Heart right ventricle (tissue), 16 donors: ENCODE data around the gene AGPAT1. TPM values are rescaled to one million over a fixed set of nuclear protein-coding genes. Genes with fewer than 3 reads are reported as not detected.
A peak's percentile ranks its signal among the peaks of the same experiment; 100 is the strongest.

Source experiments
- ATAC-seq, 8 donors: fragments of 200-7000 bp; cut with Tn5 transposase; one replicate each; pipeline ENCODE4 v1.9.1; 2020; ENCODE audit warnings: mild to moderate bottlenecking in 8 of 8, moderate library complexity in 8 of 8, moderate number of reproducible peaks in 1 of 8
- DNase-seq, 2 donors: peaks; one replicate each; pipeline ENCODE4 v3.0.0-alpha.2; 2020
- H3K27ac ChIP-seq, 10 donors: fragments of 200-600 bp; sonication (generic) in 2 of 10; one replicate each; pipeline versions ENCODE4 v1.5.0 to v1.8.0; 2020 to 2022; ENCODE audit warnings: mild to moderate bottlenecking in 3 of 10
- H3K27me3 ChIP-seq, 7 donors: fragments of 200-600 bp; one replicate each; pipeline ENCODE4 v1.8.0; 2021 to 2022; ENCODE audit warnings: mild to moderate bottlenecking in 2 of 7
- H3K36me3 ChIP-seq, 9 donors: fragments of 200-600 bp; sonication (generic) in 1 of 9; one replicate each; pipeline versions ENCODE4 v1.5.0 to v1.8.0; 2020 to 2022; ENCODE audit warnings: mild to moderate bottlenecking in 2 of 9
- H3K4me1 ChIP-seq, 9 donors: fragments of 200-600 bp; sonication (generic) in 1 of 9; one replicate each; pipeline versions ENCODE4 v1.5.0 to v1.8.0; 2020 to 2022; ENCODE audit warnings: mild to moderate bottlenecking in 4 of 9
- H3K4me3 ChIP-seq, 10 donors: fragments of 200-600 bp; sonication (generic) in 2 of 10; one replicate each; pipeline versions ENCODE4 v1.5.0 to v1.8.0; 2020 to 2022; ENCODE audit warnings: mild to moderate bottlenecking in 7 of 10, moderate library complexity in 2 of 10
- H3K9me3 ChIP-seq, 11 donors: fragments of 200-600 bp in 10 of 11; sonication (generic) in 2 of 11; one replicate each; pipeline versions ENCODE4 v1.5.0 to v1.8.0; 2013 to 2022; ENCODE audit warnings: mild to moderate bottlenecking in 2 of 11, control low read depth in 1 of 11, moderate library complexity in 1 of 11
- WGBS, 2 donors: extraction: QIAGEN DNeasy Blood & Tissue Kit; methylation state at CpG; one replicate each; pipeline ENCODE4 v1.1.7; 2013; ENCODE audit warnings: inconsistent platforms in 1 of 2; 5-methylcytosine and 5-hydroxymethylcytosine counted together
- intact Hi-C, 10 donors: fragments of 100-400 bp; cut with DNase I; formaldehyde crosslinking; loops; one replicate each; pipeline versions ENCODE4 v1.11.1 to v1.14.2; 2022
- polyA plus RNA-seq, 2 donors: library from polyadenylated mRNA; stranded (reverse); fragments of 200-250 nt; gene quantifications; one replicate each; pipeline ENCODE4 v1.2.3, GENCODE V29; 2013
- total RNA-seq, 10 donors: library from RNA; stranded (reverse); fragmentation: NEBNext Ultra II Directional in 3 of 10; extraction: Animal tissue kit (Norgen Biotek cat#: 25700) in 3 of 10; gene quantifications; one replicate each; pipeline versions ENCODE4 v1.2.1 to v1.2.4, GENCODE V29; 2021 to 2023
- TF ChIP-seq, protein P1 (sequence below), 9 donors: fragments of 200-600 bp; sonication (generic) in 2 of 9; IDR thresholded peaks; one replicate each; pipeline versions ENCODE4 v1.5.0 to v1.8.0; 2021 to 2022; ENCODE audit warnings: antibody characterized with exemption in 9 of 9, mild to moderate bottlenecking in 5 of 9, moderate library complexity in 1 of 9
- donor health status: Arrhythmogenic right ventricular cardiomyopathy.
- donor health status: ischemic (EF 13 %, LVEDD 7.1; RV severe dilation, severe dysfunction).
- donor health status: healthy with polysubstance abuse.
- donor health status: DM: no; HTN: yes; CAD: no.
- donor health status: DM: no; HTN: no; CAD: no.
- donor health status: ischemic (EF 25% LVEDD 6.9; RV normal size, moderate dysfunction).
- donor health status: ischemic (EF 25% LVEDD 5.7; RV mildly dilated, moderate dysfunction).
- donor health status: healthy.
- donor health status: DM: yes; HTN: yes; CAD: no.
- donor health status: Ischemic cardiomyopathy.
- donor health status: ischemic (EF 35%, LVEDD 5.7; RV mildly dilated, moderate dysfunction).
- donor health status: nonischemic (EF 11% LVEDD 7.7; RV severe dilation, severe dysfunction).
- donor health status: DM: yes; HTN: yes; CAD: no.
- donor health status: PGD.
- donor health status: ischemic (EF 29% LVEDD 5.4; RV normal size, mild dysfunction).
- donor health status: nonischemic (EF 23%, LVEDD 6.1; RV moderate dilation, normal function).

Gene AGPAT1
- total and polyA plus RNA-seq, 12 donors = 39.0 to 63.1 (median 49.1) TPM

DNA sequence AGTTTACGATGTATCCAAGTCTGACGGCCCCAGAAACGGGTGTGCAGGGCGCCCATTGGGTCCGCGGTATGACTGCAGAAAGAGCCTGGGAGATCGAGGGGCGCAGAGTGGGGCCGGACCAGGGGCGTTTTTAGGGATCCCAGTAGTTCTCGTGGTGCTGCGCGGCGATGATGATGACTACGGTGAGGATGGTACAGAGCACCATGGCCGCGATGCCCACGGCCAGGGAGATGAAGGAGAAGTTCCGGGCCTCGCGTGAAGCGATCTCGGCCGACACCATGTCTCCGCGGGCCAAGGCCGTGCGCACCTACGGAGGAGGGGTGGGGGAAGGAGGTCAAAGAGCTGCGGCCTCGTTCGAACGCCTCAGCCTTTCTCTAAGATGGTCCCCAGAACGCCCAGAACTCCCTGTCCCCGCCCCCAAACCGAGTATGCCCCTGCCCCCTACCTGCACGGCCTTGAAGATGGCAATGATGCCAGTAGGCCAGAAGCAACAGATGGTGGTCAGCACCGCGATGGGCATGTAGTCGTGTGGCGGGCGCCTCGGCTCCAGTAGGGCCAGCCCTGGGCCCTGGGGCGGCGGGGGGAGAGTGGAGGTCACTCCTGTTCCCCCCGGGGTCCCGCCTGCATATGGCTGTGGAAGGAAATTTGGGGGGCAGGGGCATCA lies 26.7 kb downstream of the AGPAT1 start:
- H3K9me3 ChIP-seq = no peaks in the 10 kb centered on the region
- ATAC-seq (no peak), DNase-seq (no peak)
- TF ChIP-seq, protein P1, sequence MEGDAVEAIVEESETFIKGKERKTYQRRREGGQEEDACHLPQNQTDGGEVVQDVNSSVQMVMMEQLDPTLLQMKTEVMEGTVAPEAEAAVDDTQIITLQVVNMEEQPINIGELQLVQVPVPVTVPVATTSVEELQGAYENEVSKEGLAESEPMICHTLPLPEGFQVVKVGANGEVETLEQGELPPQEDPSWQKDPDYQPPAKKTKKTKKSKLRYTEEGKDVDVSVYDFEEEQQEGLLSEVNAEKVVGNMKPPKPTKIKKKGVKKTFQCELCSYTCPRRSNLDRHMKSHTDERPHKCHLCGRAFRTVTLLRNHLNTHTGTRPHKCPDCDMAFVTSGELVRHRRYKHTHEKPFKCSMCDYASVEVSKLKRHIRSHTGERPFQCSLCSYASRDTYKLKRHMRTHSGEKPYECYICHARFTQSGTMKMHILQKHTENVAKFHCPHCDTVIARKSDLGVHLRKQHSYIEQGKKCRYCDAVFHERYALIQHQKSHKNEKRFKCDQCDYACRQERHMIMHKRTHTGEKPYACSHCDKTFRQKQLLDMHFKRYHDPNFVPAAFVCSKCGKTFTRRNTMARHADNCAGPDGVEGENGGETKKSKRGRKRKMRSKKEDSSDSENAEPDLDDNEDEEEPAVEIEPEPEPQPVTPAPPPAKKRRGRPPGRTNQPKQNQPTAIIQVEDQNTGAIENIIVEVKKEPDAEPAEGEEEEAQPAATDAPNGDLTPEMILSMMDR (IDR thresholded peaks at IDR 0.05) = peak in 1 of 9 donors; percentile 2
- WGBS, 2 donors = 41 to 49% methylated on average over 43 to 47 of the region's 47 CpGs
- H3K27me3 ChIP-seq = peaks cover 0 to 72% (median 8%) of the 10 kb centered on the region in 7 donors
- no peak overlapping the region for H3K27ac ChIP-seq
- peaks cover 0 to 38% (median 16%) of the 10 kb centered on the region in 9 donors for H3K4me1 ChIP-seq
- peak overlapping the region in 8 of 10 donors; percentile 14 to 40 (median 26) for H3K4me3 ChIP-seq
- intact Hi-C loops = no loop called here
- H3K36me3 ChIP-seq = peaks cover 0 to 9% (median 0%) of the 10 kb centered on the region in 9 donors

DNA sequence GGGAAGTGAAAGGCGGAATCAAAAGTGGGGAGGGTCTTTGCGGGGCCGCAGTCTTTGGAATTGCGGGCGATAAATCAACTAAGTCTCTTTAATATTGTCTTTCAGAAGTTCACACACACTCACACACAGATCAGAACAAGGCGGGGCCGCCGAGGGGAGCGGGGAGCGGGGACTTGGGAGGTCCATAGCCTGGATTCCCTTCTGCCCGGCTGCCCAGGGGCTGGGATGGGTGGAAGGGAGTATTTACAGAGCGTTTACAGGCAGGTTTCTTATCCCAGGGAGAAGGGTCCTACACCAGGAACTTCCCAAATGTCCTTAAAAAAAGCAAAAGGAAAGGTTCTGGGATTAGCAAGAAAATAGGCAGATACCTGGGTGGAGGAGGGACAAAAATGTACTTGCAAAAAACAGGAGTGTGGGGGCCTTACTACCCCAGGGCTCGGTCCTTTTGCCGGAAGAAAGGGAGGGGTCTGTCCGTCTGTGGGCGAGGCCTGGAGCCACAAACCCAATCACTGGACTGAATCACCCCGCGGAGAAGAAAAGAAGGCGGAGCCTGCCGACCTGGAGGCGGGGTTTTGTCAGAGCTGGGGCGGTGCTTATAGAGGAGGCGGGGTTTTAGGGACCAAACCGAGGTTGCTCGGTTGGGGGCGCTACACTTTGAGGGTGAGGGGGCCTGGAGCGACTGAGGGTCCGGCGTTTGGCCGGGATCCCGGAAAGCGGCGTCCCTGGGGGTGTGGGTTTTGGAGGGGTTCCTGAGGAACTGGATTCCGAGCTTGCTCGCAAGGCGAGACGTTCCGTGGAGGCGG lies 27.4 kb downstream of the AGPAT1 start:
- peak; percentile 53 to 64 for DNase-seq
- Histone ChIP-seq H3K4me1 (peaks cover 0 to 31% (median 15%) of the 10 kb centered on the region in 9 donors), H3K9me3 (no peaks in the 10 kb centered on the region), H3K36me3 (peaks cover 0 to 9% (median 0%) of the 10 kb centered on the region in 9 donors), H3K4me3 (peak overlapping the region in 8 of 10 donors; percentile 14 to 40 (median 26)), H3K27ac (no peak overlapping the region), H3K27me3 (peaks cover 0 to 66% (median 8%) of the 10 kb centered on the region in 7 donors)
- TF ChIP-seq, protein P1 (IDR thresholded peaks at IDR 0.05) = peak in 3 of 9 donors; percentile 14 to 21 (median 20)
- WGBS, 2 donors = 17 to 29% methylated on average over 39 of the region's 39 CpGs
- peak in 5 of 8 donors; percentile 16 to 70 (median 26) for ATAC-seq
- intact Hi-C loops = no loop called here

DNA sequence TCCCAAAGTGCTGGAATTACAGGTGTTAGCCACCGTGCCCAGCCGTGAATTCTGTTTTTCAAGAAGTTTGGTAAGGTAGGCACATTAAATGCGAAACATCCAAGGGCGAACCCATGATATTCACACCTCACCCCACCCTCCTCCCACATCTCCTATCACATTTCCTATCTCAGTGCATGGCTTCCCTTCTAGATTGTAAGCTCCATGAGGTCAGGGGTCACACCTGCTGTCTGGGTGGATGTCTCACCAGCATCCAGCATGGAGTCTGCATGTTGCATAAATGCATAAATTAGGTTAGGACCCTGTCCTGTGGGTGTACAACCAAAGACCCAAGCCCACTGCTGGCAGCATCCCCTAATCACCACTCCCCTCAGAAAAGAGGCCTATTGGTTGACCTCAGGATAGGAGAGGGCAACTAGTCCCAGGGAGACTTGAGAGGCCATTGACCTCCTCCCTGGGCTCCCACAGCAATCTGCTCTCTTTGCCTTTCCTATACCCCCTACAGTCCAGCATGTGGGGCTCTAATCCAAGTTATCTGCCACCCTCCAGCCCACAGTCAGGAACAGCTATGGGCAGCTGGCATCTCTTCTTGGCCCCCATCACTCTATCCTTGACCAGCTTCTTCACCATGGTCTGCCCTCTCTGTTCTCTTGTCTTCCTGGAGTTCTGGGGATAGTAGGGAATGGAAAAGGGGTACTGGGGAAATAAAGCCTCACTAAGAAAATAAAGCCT lies 28.3 kb downstream of the AGPAT1 start:
- no peaks in the 10 kb centered on the region for H3K9me3 ChIP-seq
- TF ChIP-seq, protein P1 (IDR thresholded peaks at IDR 0.05) = no peak
- ATAC-seq (no peak), DNase-seq (no peak)
- WGBS, 2 donors = 91 to 96% methylated on average over 4 of the region's 4 CpGs
- intact Hi-C loops = no loop called here
- H3K36me3 ChIP-seq = peaks cover 0 to 9% (median 0%) of the 10 kb centered on the region in 9 donors
- no peak overlapping the region for H3K4me3 ChIP-seq
- H3K27ac ChIP-seq = no peak overlapping the region
- peaks cover 0 to 22% (median 6%) of the 10 kb centered on the region in 9 donors for H3K4me1 ChIP-seq
- H3K27me3 ChIP-seq = peaks cover 0 to 57% (median 8%) of the 10 kb centered on the region in 7 donors

DNA sequence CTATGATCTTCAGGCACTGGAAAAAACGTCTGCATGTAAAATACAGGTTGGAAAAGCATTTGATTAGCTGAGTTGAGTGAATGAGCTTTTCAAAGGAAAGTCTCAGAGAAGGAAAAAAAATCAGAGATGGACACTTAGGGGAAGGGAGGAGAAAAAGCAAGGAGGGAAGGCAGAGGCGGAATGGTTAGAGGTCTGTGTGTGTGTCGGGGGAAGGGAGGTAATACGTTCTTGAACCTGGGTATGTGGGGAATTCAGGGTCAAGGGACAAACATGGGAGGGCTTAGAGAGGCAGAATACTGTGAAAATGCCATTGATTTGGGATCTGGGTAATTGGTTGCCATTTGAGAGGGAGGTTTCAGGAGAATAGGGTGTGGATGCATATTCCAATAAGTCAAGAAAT lies 29.2 kb downstream of the AGPAT1 start:
- DNase-seq = no peak
- intact Hi-C loops = no loop called here
- Histone ChIP-seq H3K27me3 (peaks cover 0 to 50% (median 8%) of the 10 kb centered on the region in 7 donors), H3K9me3 (no peaks in the 10 kb centered on the region), H3K4me1 (peaks cover 0 to 16% (median 0%) of the 10 kb centered on the region in 9 donors), H3K4me3 (no peak overlapping the region), H3K36me3 (peaks cover 0 to 9% (median 0%) of the 10 kb centered on the region in 9 donors), H3K27ac (no peak overlapping the region)
- no peak for ATAC-seq
- 29% methylated on average over 4 of the region's 4 CpGs for WGBS, 2 donors
- TF ChIP-seq, protein P1 (IDR thresholded peaks at IDR 0.05) = no peak
